Adrenal gland (tissue), 5 donors: ENCODE measurements around the gene RBM15B.

Experiments
- POLR2A ChIP-seq, 2 donors: fragments of 450-650 bp; IDR thresholded peaks; one replicate each; pipeline ENCODE4 v1.6.1; 2017; ENCODE audit warnings: antibody characterized with exemption in 2 of 2, mild to moderate bottlenecking in 2 of 2, moderate library complexity in 1 of 2
- TF ChIP-seq, protein P1 (sequence below), 6 experiments: fragments of 450-650 bp in 4 of 6; fragments of 200-600 bp in 2 of 6; sonication (generic) in 1 of 6; IDR thresholded peaks; 1 replicate in 5 of 6; 2 replicates in 1 of 6; pipeline versions ENCODE4 v1.5.1 to v1.8.0; 2016 to 2021; ENCODE audit warnings: antibody characterized with exemption in 6 of 6, mild to moderate bottlenecking in 2 of 6, moderate library complexity in 1 of 6
- donor health status: DM: no; HTN: no; CAD: no.

GRCh38 chr3:51385621-51386091 is 5.4 kb upstream of the RBM15B start:
- TF ChIP-seq, protein P1, sequence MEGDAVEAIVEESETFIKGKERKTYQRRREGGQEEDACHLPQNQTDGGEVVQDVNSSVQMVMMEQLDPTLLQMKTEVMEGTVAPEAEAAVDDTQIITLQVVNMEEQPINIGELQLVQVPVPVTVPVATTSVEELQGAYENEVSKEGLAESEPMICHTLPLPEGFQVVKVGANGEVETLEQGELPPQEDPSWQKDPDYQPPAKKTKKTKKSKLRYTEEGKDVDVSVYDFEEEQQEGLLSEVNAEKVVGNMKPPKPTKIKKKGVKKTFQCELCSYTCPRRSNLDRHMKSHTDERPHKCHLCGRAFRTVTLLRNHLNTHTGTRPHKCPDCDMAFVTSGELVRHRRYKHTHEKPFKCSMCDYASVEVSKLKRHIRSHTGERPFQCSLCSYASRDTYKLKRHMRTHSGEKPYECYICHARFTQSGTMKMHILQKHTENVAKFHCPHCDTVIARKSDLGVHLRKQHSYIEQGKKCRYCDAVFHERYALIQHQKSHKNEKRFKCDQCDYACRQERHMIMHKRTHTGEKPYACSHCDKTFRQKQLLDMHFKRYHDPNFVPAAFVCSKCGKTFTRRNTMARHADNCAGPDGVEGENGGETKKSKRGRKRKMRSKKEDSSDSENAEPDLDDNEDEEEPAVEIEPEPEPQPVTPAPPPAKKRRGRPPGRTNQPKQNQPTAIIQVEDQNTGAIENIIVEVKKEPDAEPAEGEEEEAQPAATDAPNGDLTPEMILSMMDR (IDR thresholded peaks at IDR 0.05), result no peak
- TF ChIP-seq POLR2A (IDR thresholded peaks at IDR 0.05), result no peak
